22Rv1 (cell line): ENCODE data around the gene DENND5B.
"Not testable (repeated sequence)": the region's sequence is repeated elsewhere in the genome, so short reads cannot be mapped to it uniquely, and the experiment has no call there.

Experiments
- CTCF ChIP-seq: fragments of 450-650 bp; IDR thresholded peaks from 2 replicates; pipeline ENCODE4 v1.5.1; 2017; ENCODE audit warnings: mild to moderate bottlenecking
- ZFX ChIP-seq: fragments of 450-650 bp; IDR thresholded peaks from 2 replicates; pipeline ENCODE4 v1.6.1; 2017; ENCODE audit warnings: antibody characterized with exemption, borderline replicate concordance

DNA sequence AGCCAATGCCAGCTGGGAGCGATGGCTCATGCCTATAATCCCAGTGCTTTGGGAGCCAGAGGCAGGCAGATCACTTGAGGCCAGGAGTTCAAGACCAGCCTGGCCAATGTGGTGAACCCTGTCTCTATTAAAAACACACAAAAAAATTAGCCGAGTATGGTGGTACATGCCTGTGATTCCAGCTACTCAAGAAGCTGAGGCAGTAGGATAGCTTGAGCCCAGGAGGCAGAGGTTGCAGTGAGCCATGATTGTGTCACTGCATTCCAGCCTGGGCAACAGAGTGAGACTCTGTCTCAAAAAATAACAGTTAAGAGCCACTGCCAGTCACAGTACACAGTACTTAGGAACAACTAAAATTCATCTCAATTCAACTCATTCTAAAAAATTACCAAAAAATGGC lies 21.4 kb downstream of the DENND5B start:
- TF ChIP-seq CTCF, ZFX: not testable (repeated sequence)
